HL-60 (cell line): ENCODE results near the gene RXRG.

ENCODE experiments used
- GABPA ChIP-seq: IDR thresholded peaks from 2 replicates; pipeline ENCODE4 v1.6.1; 2012; ENCODE audit warnings: low read depth
- POLR2AphosphoS5 ChIP-seq: IDR thresholded peaks from 2 replicates; pipeline ENCODE4 v1.6.1; 2012; ENCODE audit warnings: low read depth
- REST ChIP-seq: IDR thresholded peaks from 2 replicates; pipeline ENCODE4 v1.6.1; 2012; ENCODE audit warnings: low read depth; ENCODE audit not compliant: insufficient replicate concordance
- SPI1 ChIP-seq: IDR thresholded peaks from 2 replicates; pipeline ENCODE4 v1.6.1; 2012; ENCODE audit warnings: low read depth, mild to moderate bottlenecking, borderline replicate concordance
- TF ChIP-seq, protein P1 (sequence below): IDR thresholded peaks from one replicate; pipeline ENCODE4 v1.5.1; 2011; ENCODE audit warnings: low read length, control low read depth, inconsistent platforms; ENCODE audit not compliant: insufficient read depth

- TF ChIP-seq POLR2AphosphoS5 (no peak), GABPA (no peak), REST (no peak), SPI1 (no peak)
- TF ChIP-seq, protein P1, sequence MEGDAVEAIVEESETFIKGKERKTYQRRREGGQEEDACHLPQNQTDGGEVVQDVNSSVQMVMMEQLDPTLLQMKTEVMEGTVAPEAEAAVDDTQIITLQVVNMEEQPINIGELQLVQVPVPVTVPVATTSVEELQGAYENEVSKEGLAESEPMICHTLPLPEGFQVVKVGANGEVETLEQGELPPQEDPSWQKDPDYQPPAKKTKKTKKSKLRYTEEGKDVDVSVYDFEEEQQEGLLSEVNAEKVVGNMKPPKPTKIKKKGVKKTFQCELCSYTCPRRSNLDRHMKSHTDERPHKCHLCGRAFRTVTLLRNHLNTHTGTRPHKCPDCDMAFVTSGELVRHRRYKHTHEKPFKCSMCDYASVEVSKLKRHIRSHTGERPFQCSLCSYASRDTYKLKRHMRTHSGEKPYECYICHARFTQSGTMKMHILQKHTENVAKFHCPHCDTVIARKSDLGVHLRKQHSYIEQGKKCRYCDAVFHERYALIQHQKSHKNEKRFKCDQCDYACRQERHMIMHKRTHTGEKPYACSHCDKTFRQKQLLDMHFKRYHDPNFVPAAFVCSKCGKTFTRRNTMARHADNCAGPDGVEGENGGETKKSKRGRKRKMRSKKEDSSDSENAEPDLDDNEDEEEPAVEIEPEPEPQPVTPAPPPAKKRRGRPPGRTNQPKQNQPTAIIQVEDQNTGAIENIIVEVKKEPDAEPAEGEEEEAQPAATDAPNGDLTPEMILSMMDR: no peak
These were observed 18.2 kb downstream of the RXRG start for GRCh38 chr1:165426745-165427144.
